Measurements from ENCODE around the gene TNC.

GRCh38 chr9:115018547-115019435 is 99.2 kb downstream of the TNC start:
- TF ChIP-seq ZNF274 (IDR thresholded peaks at IDR 0.05; ENCODE audit: low read depth, low read length) (no peak), SUZ12 (IDR thresholded peaks at IDR 0.05; ENCODE audit: extremely low read depth, insufficient read depth, insufficient read length) (no peak), YY1 (IDR thresholded peaks at IDR 0.05; ENCODE audit: insufficient read depth, insufficient read length) (no peak)
